ENCODE measurements around the gene UBE4A. TPM values are rescaled to one million over a fixed set of nuclear protein-coding genes. Genes with fewer than 3 reads are reported as not detected.
"Not testable (repeated sequence)": the region's sequence is repeated elsewhere in the genome, so short reads cannot be mapped to it uniquely, and the experiment has no call there.

The UBE4A gene
- total RNA-seq, 1 donor from 2014 or later: 32.0 TPM

DNA sequence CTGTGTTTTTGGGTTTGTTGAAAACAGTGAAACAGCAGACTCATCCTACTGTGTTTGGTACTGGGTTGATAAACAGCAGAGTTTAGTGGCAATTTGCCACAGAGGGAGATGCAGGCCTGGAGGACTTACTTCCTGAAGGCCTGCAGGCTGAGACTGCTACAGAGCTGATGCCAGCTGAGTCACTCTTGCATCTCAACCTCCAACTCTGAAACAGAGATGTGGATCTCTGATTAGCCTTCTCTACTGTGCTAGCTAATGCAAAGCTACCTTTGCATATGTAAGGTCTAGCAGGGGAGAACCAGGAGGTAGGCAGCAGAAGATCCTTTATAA lies 56.3 kb downstream of the UBE4A start:
- H3K9me3 Mint-ChIP-seq (ENCODE audit: unreplicated experiment): no peaks in the 10 kb centered on the region
- TF ChIP-seq, protein P1, sequence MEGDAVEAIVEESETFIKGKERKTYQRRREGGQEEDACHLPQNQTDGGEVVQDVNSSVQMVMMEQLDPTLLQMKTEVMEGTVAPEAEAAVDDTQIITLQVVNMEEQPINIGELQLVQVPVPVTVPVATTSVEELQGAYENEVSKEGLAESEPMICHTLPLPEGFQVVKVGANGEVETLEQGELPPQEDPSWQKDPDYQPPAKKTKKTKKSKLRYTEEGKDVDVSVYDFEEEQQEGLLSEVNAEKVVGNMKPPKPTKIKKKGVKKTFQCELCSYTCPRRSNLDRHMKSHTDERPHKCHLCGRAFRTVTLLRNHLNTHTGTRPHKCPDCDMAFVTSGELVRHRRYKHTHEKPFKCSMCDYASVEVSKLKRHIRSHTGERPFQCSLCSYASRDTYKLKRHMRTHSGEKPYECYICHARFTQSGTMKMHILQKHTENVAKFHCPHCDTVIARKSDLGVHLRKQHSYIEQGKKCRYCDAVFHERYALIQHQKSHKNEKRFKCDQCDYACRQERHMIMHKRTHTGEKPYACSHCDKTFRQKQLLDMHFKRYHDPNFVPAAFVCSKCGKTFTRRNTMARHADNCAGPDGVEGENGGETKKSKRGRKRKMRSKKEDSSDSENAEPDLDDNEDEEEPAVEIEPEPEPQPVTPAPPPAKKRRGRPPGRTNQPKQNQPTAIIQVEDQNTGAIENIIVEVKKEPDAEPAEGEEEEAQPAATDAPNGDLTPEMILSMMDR (IDR thresholded peaks at IDR 0.05; ENCODE audit: unreplicated experiment): no peak
- no peaks in the 10 kb centered on the region for H3K4me1 Mint-ChIP-seq (ENCODE audit: unreplicated experiment)
- no peak overlapping the region for H3K4me3 Mint-ChIP-seq (ENCODE audit: unreplicated experiment)
- no peaks in the 10 kb centered on the region for H3K36me3 Mint-ChIP-seq (ENCODE audit: low read depth, unreplicated experiment)
- H3K27ac Mint-ChIP-seq (ENCODE audit: unreplicated experiment): no peak overlapping the region
- no peak for DNase-seq (ENCODE audit: low spot score)
- H3K27me3 Mint-ChIP-seq (ENCODE audit: unreplicated experiment): peaks cover 2% of the 10 kb centered on the region

DNA sequence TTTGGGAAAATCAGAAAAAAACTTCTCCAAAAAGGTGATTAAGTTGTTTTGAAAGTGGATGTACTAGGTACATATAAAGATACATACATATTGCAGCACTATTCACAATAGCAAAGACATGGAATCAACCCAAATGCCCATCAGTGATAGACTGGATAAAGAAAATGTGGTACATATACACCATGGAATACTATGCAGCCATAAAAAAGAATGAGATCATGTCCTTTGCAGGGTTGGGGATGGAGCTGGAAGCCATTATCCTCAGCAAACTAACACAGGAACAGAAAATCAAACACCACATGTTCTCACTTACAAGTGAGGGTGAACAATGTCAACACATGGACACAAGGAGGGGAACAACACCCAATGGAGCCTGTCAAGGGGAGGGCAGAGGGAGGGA lies 57.5 kb downstream of the UBE4A start:
- not testable (repeated sequence) for H3K4me3 Mint-ChIP-seq (ENCODE audit: unreplicated experiment); H3K27me3 Mint-ChIP-seq (ENCODE audit: unreplicated experiment); H3K4me1 Mint-ChIP-seq (ENCODE audit: unreplicated experiment); DNase-seq (ENCODE audit: low spot score); H3K27ac Mint-ChIP-seq (ENCODE audit: unreplicated experiment); H3K9me3 Mint-ChIP-seq (ENCODE audit: unreplicated experiment); H3K36me3 Mint-ChIP-seq (ENCODE audit: low read depth, unreplicated experiment)

DNA sequence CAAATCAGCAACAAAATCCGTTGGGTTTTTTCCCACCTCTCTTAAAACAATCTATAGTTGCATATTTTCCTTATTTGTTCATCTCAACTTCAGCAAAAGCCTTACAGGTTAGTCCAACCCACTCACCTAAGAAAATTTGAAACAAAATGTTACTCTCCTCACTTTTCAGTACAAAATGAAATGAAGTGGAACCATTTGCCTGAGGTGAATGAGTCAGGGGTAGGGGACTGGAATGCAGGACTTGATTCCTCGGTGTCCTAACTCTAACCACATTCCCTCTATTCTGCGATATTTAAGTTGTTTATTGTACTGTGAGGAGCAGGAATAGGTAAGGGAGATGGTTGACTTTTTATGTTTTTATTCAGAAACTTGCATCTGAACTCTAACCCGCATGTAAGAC lies 58.4 kb downstream of the UBE4A start:
- Mint-ChIP-seq H3K4me3 (ENCODE audit: unreplicated experiment) (no peak overlapping the region), H3K27me3 (ENCODE audit: unreplicated experiment) (no peaks in the 10 kb centered on the region), H3K4me1 (ENCODE audit: unreplicated experiment) (no peaks in the 10 kb centered on the region), H3K9me3 (ENCODE audit: unreplicated experiment) (no peaks in the 10 kb centered on the region), H3K27ac (ENCODE audit: unreplicated experiment) (no peak overlapping the region), H3K36me3 (ENCODE audit: low read depth, unreplicated experiment) (no peaks in the 10 kb centered on the region)
- TF ChIP-seq, protein P1 (IDR thresholded peaks at IDR 0.05; ENCODE audit: unreplicated experiment): no peak
- DNase-seq (ENCODE audit: low spot score): no peak

DNA sequence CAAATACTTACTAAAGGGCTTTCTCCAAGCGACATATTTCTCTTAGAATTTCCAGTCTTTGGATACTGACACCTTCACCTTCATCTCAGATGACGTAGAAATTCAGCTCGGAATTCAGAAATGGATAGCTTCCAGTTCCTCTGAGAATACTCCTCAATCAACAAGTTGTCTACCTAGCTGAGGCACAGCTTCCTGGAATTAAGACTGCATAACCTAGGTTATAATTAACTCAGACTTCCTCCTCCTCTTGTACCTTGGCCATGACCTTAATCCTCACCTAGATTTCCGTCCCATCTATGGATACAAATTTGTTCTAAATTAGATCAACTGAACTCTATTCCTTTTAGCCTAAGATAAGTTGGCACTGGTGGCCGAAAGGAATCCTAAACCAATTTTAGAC lies 59.4 kb downstream of the UBE4A start:
- H3K4me3 Mint-ChIP-seq (ENCODE audit: unreplicated experiment): no peak overlapping the region
- no peak for DNase-seq (ENCODE audit: low spot score)
- no peak overlapping the region for H3K27ac Mint-ChIP-seq (ENCODE audit: unreplicated experiment)
- H3K4me1 Mint-ChIP-seq (ENCODE audit: unreplicated experiment): no peaks in the 10 kb centered on the region
- H3K36me3 Mint-ChIP-seq (ENCODE audit: low read depth, unreplicated experiment): no peaks in the 10 kb centered on the region
- peaks cover 2% of the 10 kb centered on the region for H3K27me3 Mint-ChIP-seq (ENCODE audit: unreplicated experiment)
- no peaks in the 10 kb centered on the region for H3K9me3 Mint-ChIP-seq (ENCODE audit: unreplicated experiment)
- TF ChIP-seq, protein P1 (IDR thresholded peaks at IDR 0.05; ENCODE audit: unreplicated experiment): no peak

DNA sequence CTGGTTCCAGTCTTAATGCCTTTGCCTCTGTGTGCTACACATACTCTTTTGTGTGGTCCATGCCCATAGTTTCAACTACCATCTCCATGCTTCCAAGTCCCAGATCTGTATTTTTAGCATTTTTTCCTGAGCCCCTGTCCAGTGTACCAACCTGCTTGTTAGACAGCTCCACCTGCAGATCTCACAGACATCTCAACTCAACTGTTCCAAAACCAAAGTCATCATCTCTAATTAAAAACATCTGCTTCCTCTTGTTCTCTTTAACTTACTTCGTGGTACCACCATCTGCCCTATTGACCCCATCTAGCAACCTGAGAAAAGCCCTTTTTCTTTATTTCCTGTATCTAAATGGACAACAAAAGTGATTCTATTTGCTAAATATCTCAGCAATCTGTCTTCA lies 68.3 kb downstream of the UBE4A start:
- no peak for DNase-seq (ENCODE audit: low spot score)
- Mint-ChIP-seq H3K4me3 (ENCODE audit: unreplicated experiment) (no peak overlapping the region), H3K27ac (ENCODE audit: unreplicated experiment) (no peak overlapping the region)

More for the DNA sequence above, 68.3 kb downstream of the UBE4A start:
- peaks cover 3% of the 10 kb centered on the region for H3K27me3 Mint-ChIP-seq (ENCODE audit: unreplicated experiment)
- TF ChIP-seq, protein P1 (IDR thresholded peaks at IDR 0.05; ENCODE audit: unreplicated experiment): no peak
- H3K4me1 Mint-ChIP-seq (ENCODE audit: unreplicated experiment): no peaks in the 10 kb centered on the region
- H3K36me3 Mint-ChIP-seq (ENCODE audit: low read depth, unreplicated experiment): no peaks in the 10 kb centered on the region
- no peaks in the 10 kb centered on the region for H3K9me3 Mint-ChIP-seq (ENCODE audit: unreplicated experiment)

Data from endothelial cell (in vitro differentiated cells).